MM.1S (cell line): ENCODE measurements around the gene CENPS.

Experiments
- DNase-seq: peaks from one replicate; pipeline ENCODE4 v3.0.0-alpha.2; 2015
- H2AFZ ChIP-seq: fragments of 300-600 bp; sonication (generic); 2 replicates; pipeline ENCODE4 v1.6.0; 2016; ENCODE audit warnings: antibody characterized with exemption, low read length
- H3F3A ChIP-seq: fragments of 300-600 bp; sonication (generic); 2 replicates; pipeline ENCODE4 v1.6.1; 2016; ENCODE audit warnings: mild to moderate bottlenecking, antibody characterized with exemption, low read length, moderate library complexity, mixed read lengths; ENCODE audit not compliant: insufficient read depth
- H3K27ac ChIP-seq: fragments of 300-600 bp; sonication (generic); 2 replicates; pipeline ENCODE4 v1.5.1; 2016; ENCODE audit warnings: mild to moderate bottlenecking, low read length
- H3K27me3 ChIP-seq: fragments of 300-600 bp; sonication (generic); replicated peaks from 2 replicates; pipeline ENCODE4 v1.6.0; 2016; ENCODE audit warnings: low read length; ENCODE audit not compliant: insufficient read depth
- H3K36me3 ChIP-seq: fragments of 300-600 bp; sonication (generic); replicated peaks from 2 replicates; pipeline ENCODE4 v1.6.1; 2016; ENCODE audit warnings: mild to moderate bottlenecking, low read length, mixed read lengths; ENCODE audit not compliant: insufficient read depth
- H3K4me1 ChIP-seq: fragments of 300-600 bp; sonication (generic); 2 replicates; pipeline ENCODE4 v1.6.1; 2016; ENCODE audit warnings: low read length, mixed read lengths
- H3K4me2 ChIP-seq: fragments of 300-600 bp; sonication (generic); 2 replicates; pipeline ENCODE4 v1.6.0; 2016; ENCODE audit warnings: low read depth, low read length
- H3K4me3 ChIP-seq: fragments of 300-600 bp; sonication (generic); 2 replicates; pipeline ENCODE4 v1.5.1; 2016; ENCODE audit warnings: low read length, mixed read lengths
- H3K79me2 ChIP-seq: fragments of 300-600 bp; sonication (generic); 2 replicates; pipeline ENCODE4 v1.6.1; 2016; ENCODE audit warnings: mixed run types, low read length, mixed read lengths
- H3K9ac ChIP-seq: fragments of 300-600 bp; sonication (generic); 2 replicates; pipeline ENCODE4 v1.6.1; 2016; ENCODE audit warnings: low read length, mixed read lengths
- H3K9me2 ChIP-seq: fragments of 300-600 bp; sonication (generic); replicated peaks from 2 replicates; pipeline ENCODE4 v1.6.1; 2016; ENCODE audit warnings: mild to moderate bottlenecking, low read length, mixed read lengths; ENCODE audit not compliant: insufficient read depth
- H3K9me3 ChIP-seq: fragments of 300-600 bp; sonication (generic); replicated peaks from 2 replicates; pipeline ENCODE4 v1.6.1; 2016; ENCODE audit warnings: mild to moderate bottlenecking, low read length, mixed read lengths; ENCODE audit not compliant: insufficient read depth
- H4K20me1 ChIP-seq: fragments of 300-600 bp; sonication (generic); 2 replicates; pipeline ENCODE4 v1.6.1; 2016; ENCODE audit warnings: mild to moderate bottlenecking, low read length, moderate library complexity, mixed read lengths; ENCODE audit not compliant: insufficient read depth
- CTCF ChIP-seq: fragments of 300-600 bp; sonication (generic); IDR thresholded peaks from 2 replicates; pipeline ENCODE4 v1.5.1; 2016; ENCODE audit warnings: antibody characterized with exemption, low read length, mixed read lengths
- EZH2 ChIP-seq: fragments of 300-600 bp; sonication (generic); optimal IDR thresholded peaks from 2 replicates; pipeline ENCODE3; 2017; ENCODE audit warnings: low read depth, mild to moderate bottlenecking, antibody characterized with exemption, low read length, mixed read lengths
- EZH2phosphoT487 ChIP-seq: fragments of 300-600 bp; sonication (generic); IDR thresholded peaks from 2 replicates; pipeline ENCODE4 v1.6.1; 2018; ENCODE audit warnings: antibody characterized with exemption, low read length

Gene CENPS

GRCh38 chr1:10401281-10401680 is 29.0 kb upstream of the CENPS start:
- peaks cover 8% of the 10 kb centered on the region for H3K4me1 ChIP-seq
- no peak overlapping the region for H3K27ac ChIP-seq

GRCh38 chr1:10402729-10403274 is 27.4 kb upstream of the CENPS start:
- Histone ChIP-seq H3K9me3 (no peaks in the 10 kb centered on the region), H3K9me2 (no peaks in the 10 kb centered on the region), H3K4me2 (no peak overlapping the region), H3K27me3 (no peaks in the 10 kb centered on the region), H3K9ac (no peak overlapping the region), H3K4me3 (no peak overlapping the region), H3K36me3 (peaks cover 9% of the 10 kb centered on the region), H3K4me1 (peaks cover 8% of the 10 kb centered on the region), H2AFZ (no peak overlapping the region), H3K79me2 (peaks cover 22% of the 10 kb centered on the region), H4K20me1 (no peaks in the 10 kb centered on the region), H3K27ac (no peak overlapping the region), H3F3A (peaks cover 9% of the 10 kb centered on the region; the same call in 1 of the 2 replicates)
- no peak for TF ChIP-seq CTCF
- TF ChIP-seq EZH2phosphoT487: no peak
- TF ChIP-seq EZH2: no peak
- no peak for DNase-seq

More at GRCh38 chr1:10401281-10401680, 29.0 kb upstream of the CENPS start:
- peaks cover 4% of the 10 kb centered on the region for H3K36me3 ChIP-seq
- no peaks in the 10 kb centered on the region for H3K9me3 ChIP-seq
- TF ChIP-seq EZH2phosphoT487: no peak
- no peak for TF ChIP-seq EZH2
- no peak for TF ChIP-seq CTCF
- no peak overlapping the region for H3K9ac ChIP-seq
- peaks cover 22% of the 10 kb centered on the region for H3K79me2 ChIP-seq
- H3K27me3 ChIP-seq: no peaks in the 10 kb centered on the region
- no peak overlapping the region for H2AFZ ChIP-seq
- no peak for DNase-seq
- no peaks in the 10 kb centered on the region for H3K9me2 ChIP-seq
- peaks cover 9% of the 10 kb centered on the region; the same call in 1 of the 2 replicates for H3F3A ChIP-seq
- no peak overlapping the region for H3K4me2 ChIP-seq
- no peak overlapping the region for H3K4me3 ChIP-seq
- no peaks in the 10 kb centered on the region for H4K20me1 ChIP-seq

GRCh38 chr1:10407201-10407600 is 23.0 kb upstream of the CENPS start:
- H4K20me1 ChIP-seq: no peaks in the 10 kb centered on the region
- no peak overlapping the region for H3K4me3 ChIP-seq
- no peak overlapping the region for H3K9ac ChIP-seq
- H3K4me2 ChIP-seq: no peak overlapping the region
- H3K9me3 ChIP-seq: no peaks in the 10 kb centered on the region
- no peak for TF ChIP-seq CTCF
- H3F3A ChIP-seq: no peaks in the 10 kb centered on the region
- H3K79me2 ChIP-seq: no peaks in the 10 kb centered on the region
- no peak for DNase-seq
- H3K4me1 ChIP-seq: no peaks in the 10 kb centered on the region
- no peaks in the 10 kb centered on the region for H3K9me2 ChIP-seq
- peaks cover 13% of the 10 kb centered on the region for H3K36me3 ChIP-seq
- no peak overlapping the region for H3K27ac ChIP-seq
- no peak overlapping the region for H2AFZ ChIP-seq
- H3K27me3 ChIP-seq: no peaks in the 10 kb centered on the region
